GM12878 (cell line): ENCODE data around the gene TRMT13. TPM values are rescaled to one million over a fixed set of nuclear protein-coding genes. Genes with fewer than 3 reads are reported as not detected.

ENCODE experiments used
- ATAC-seq: fragments of 200-7000 bp; cut with Tn5 transposase; 3 replicates; pipeline ENCODE4 v1.9.1; 2020; ENCODE audit warnings: mild to moderate bottlenecking, moderate library complexity
- BruUV-seq: library from RNA; stranded (reverse); fragments of 400-500 nt; replicated peaks from 2 replicates; lab custom pipeline; 2021; lab: Mats Ljungman, UMichigan
- CTCF ChIA-PET: fragments of 300-600 bp; sonication (Branson Sonifier 250); formaldehyde crosslinking; extraction: SDS; loops from one replicate; lab custom pipeline; 2021; ENCODE audit warnings: inconsistent platforms; lab: Yijun Ruan, JAX
- POLR2A ChIA-PET: fragments of 350-600 bp; formaldehyde crosslinking; extraction: SDS; loops from one replicate; lab custom pipeline; 2021; ENCODE audit warnings: inconsistent platforms; lab: Charles Lee
- RAD21 ChIA-PET: fragments of 300-600 bp; sonication (Branson Sonifier 250); formaldehyde crosslinking; loops from one replicate; lab custom pipeline; 2023; ENCODE audit warnings: antibody characterized with exemption; ENCODE audit not compliant: unreplicated experiment; lab: Charles Lee
- SMC1A ChIA-PET: fragments of 300-600 bp; sonication (Branson Sonifier 250); formaldehyde crosslinking; loops from one replicate; lab custom pipeline; 2023; ENCODE audit not compliant: unreplicated experiment, uncharacterized antibody; lab: Charles Lee
- DNase-seq: peaks from one replicate; pipeline ENCODE4 v3.0.0-alpha.2; 2011; ENCODE audit warnings: low read depth, low spot score
- FAIRE-seq: peaks from 3 replicates; lab custom pipeline; 2011; peaks lifted over from hg19 to GRCh38; lab: Jason Lieb, UNC
- H2AFZ ChIP-seq: 2 replicates; pipeline ENCODE4 v1.6.0; 2011; ENCODE audit warnings: low read depth, low read length, control low read depth; ENCODE audit not compliant: control insufficient read depth
- H3K27ac ChIP-seq: 2 replicates; pipeline ENCODE4 v1.5.1; 2011; ENCODE audit warnings: control low read depth; ENCODE audit not compliant: control insufficient read depth, insufficient read depth
- H3K27me3 ChIP-seq, 2 experiments: replicated peaks in 1 of 2; 2 replicates each; pipeline versions ENCODE4 v1.6.0 to v1.6.1; 2011; ENCODE audit warnings: low read length in 1 of 2; ENCODE audit not compliant: control insufficient read depth in 2 of 2, insufficient read depth in 2 of 2
- H3K36me3 ChIP-seq, 2 experiments: 2 replicates each; pipeline ENCODE4 v1.5.1; 2011; ENCODE audit warnings: low read length in 1 of 2; ENCODE audit not compliant: control insufficient read depth in 2 of 2, insufficient read depth in 2 of 2
- H3K4me1 ChIP-seq: 2 replicates; pipeline ENCODE4 v1.6.1; 2011; ENCODE audit warnings: mild to moderate bottlenecking, low read length, moderate library complexity, mixed read lengths; ENCODE audit not compliant: control insufficient read depth, insufficient read depth
- H3K4me2 ChIP-seq: 2 replicates; pipeline ENCODE4 v1.6.0; 2011; ENCODE audit warnings: control low read depth; ENCODE audit not compliant: control insufficient read depth, insufficient read depth
- H3K4me3 ChIP-seq: fragments of 200-600 bp; sonication (generic); 2 replicates; pipeline ENCODE4 v1.5.1; 2016
- H3K79me2 ChIP-seq: 2 replicates; pipeline ENCODE4 v1.6.0; 2011; ENCODE audit warnings: low read length; ENCODE audit not compliant: control insufficient read depth, insufficient read depth
- H3K9ac ChIP-seq: 2 replicates; pipeline ENCODE4 v1.8.0; 2011; ENCODE audit warnings: low read length, control low read depth, mixed read lengths; ENCODE audit not compliant: control insufficient read depth, insufficient read depth
- H3K9me3 ChIP-seq: replicated peaks from 3 replicates; pipeline ENCODE4 v1.5.1; 2011; ENCODE audit warnings: mild to moderate bottlenecking, low read length; ENCODE audit not compliant: control insufficient read depth, insufficient read depth
- H4K20me1 ChIP-seq: 2 replicates; pipeline ENCODE4 v1.6.0; 2011; ENCODE audit not compliant: control insufficient read depth, insufficient read depth
- BHLHE40 ChIP-seq, 2 experiments: fragments of 450-650 bp in 1 of 2; IDR thresholded peaks; 2 replicates each; pipeline ENCODE4 v1.6.1; 2011 to 2017; ENCODE audit warnings: low read depth in 2 of 2, borderline replicate concordance in 1 of 2, improper control_type of control experiment in 1 of 2, low read length in 1 of 2, mild to moderate bottlenecking in 1 of 2
- EED ChIP-seq: sonication (generic); IDR thresholded peaks from 2 replicates; pipeline ENCODE4 v1.6.1; 2016; ENCODE audit warnings: antibody characterized with exemption, low read depth
- EP300 ChIP-seq, 2 experiments: fragments of 150-350 bp in 1 of 2; IDR thresholded peaks; 2 replicates each; pipeline ENCODE4 v1.6.1; 2011 to 2012; ENCODE audit warnings: low read depth in 2 of 2, low read length in 2 of 2, borderline replicate concordance in 1 of 2, improper control_type of control experiment in 1 of 2, inconsistent platforms in 1 of 2; ENCODE audit not compliant: control insufficient read depth in 1 of 2
- ESRRA ChIP-seq: IDR thresholded peaks from 2 replicates; pipeline ENCODE4 v1.6.1; 2012; ENCODE audit warnings: mild to moderate bottlenecking, low read length, improper control_type of control experiment
- HDAC6 ChIP-seq: fragments of 200-600 bp; sonication (generic); IDR thresholded peaks from one replicate; pipeline ENCODE4 v1.8.0; 2017; ENCODE audit warnings: antibody characterized with exemption; ENCODE audit not compliant: unreplicated experiment
- MTA2 ChIP-seq: fragments of 450-650 bp; IDR thresholded peaks from 2 replicates; pipeline ENCODE4 v1.6.1; 2016; ENCODE audit warnings: low read depth, mild to moderate bottlenecking, moderate library complexity
- MTA3 ChIP-seq: IDR thresholded peaks from 2 replicates; pipeline ENCODE4 v1.6.1; 2012; ENCODE audit warnings: low read length, inconsistent platforms, borderline replicate concordance
- NFYA ChIP-seq: IDR thresholded peaks from 2 replicates; pipeline ENCODE4 v1.6.1; 2011; ENCODE audit warnings: low read depth, mild to moderate bottlenecking, low read length, improper control_type of control experiment, borderline replicate concordance
- PAX8 ChIP-seq: fragments of 450-650 bp; IDR thresholded peaks from 2 replicates; pipeline ENCODE4 v1.6.1; 2017; ENCODE audit warnings: mild to moderate bottlenecking, moderate library complexity
- SRF ChIP-seq, 2 experiments: IDR thresholded peaks; 2 replicates each; pipeline ENCODE4 v1.6.1; 2011; ENCODE audit warnings: low read depth in 2 of 2, low read length in 2 of 2, mild to moderate bottlenecking in 1 of 2, moderate library complexity in 1 of 2
- ZZZ3 ChIP-seq: IDR thresholded peaks from 2 replicates; pipeline ENCODE4 v1.6.1; 2011; ENCODE audit warnings: low read depth; ENCODE audit not compliant: control insufficient read depth, insufficient read length
- WGBS: methylation state at CpG from one replicate; pipeline ENCODE4 v1.1.6; 2016; ENCODE audit warnings: low lambda C conversion rate; ENCODE audit not compliant: insufficient replicate concordance, insufficient coverage; ENCODE audit errors: missing lambda C conversion rate; 5-methylcytosine and 5-hydroxymethylcytosine counted together
- in situ Hi-C: fragments of 300-500 bp; cut with MboI; formaldehyde crosslinking; loops from 9 replicates; pipeline ENCODE4 v1.14.3; 2018; ENCODE audit warnings: mixed read lengths
- intact Hi-C: fragments of 100-400 bp; cut with micrococcal nuclease; formaldehyde crosslinking; loops from one replicate; pipeline ENCODE4 v1.14.2; 2022; ENCODE audit not compliant: unreplicated experiment
- polyA plus RNA-seq, 11 experiments: library from polyadenylated mRNA; depleted of rRNA in 4 of 11; unstranded in 6 of 11; stranded (reverse) in 5 of 11; fragments of >200 nt; fragmentation: Nextera tagmentation in 4 of 11; fragmentation: Illumina TruSeq in 1 of 11; extraction: Ambion mirVana in 4 of 11; extraction: Trizol in 1 of 11; gene quantifications; 1 replicate in 1 of 11; 2 replicates in 10 of 11; pipeline versions ENCODE4 v1.2.1 to v1.2.3, GENCODE V29; 2011 to 2016; ENCODE audit warnings: inconsistent platforms in 2 of 11, missing spikeins in 2 of 11, low read depth in 1 of 11
- total RNA-seq, 4 experiments: library from RNA; depleted of rRNA in 3 of 4; stranded (reverse); fragments of >200 nt in 3 of 4; fragmentation: Illumina TruSeq in 1 of 4; extraction: Trizol in 1 of 4; gene quantifications; 2 replicates each; pipeline versions ENCODE4 v1.2.1 to v1.2.3, GENCODE V29; 2013 to 2021
- TF ChIP-seq, protein P1 (sequence below): fragments of 450-650 bp; IDR thresholded peaks from 2 replicates; pipeline ENCODE4 v1.6.1; 2017; ENCODE audit warnings: mild to moderate bottlenecking, low read depth, inconsistent platforms; ENCODE audit not compliant: poor library complexity, severe bottlenecking
- TF ChIP-seq, protein P2 (sequence below): fragments of 150-350 bp; IDR thresholded peaks from 2 replicates; pipeline ENCODE4 v1.6.1; 2014; ENCODE audit warnings: mild to moderate bottlenecking, low read depth, low read length
- TF ChIP-seq, protein P3 (sequence below): fragments of 450-650 bp; IDR thresholded peaks from 2 replicates; pipeline ENCODE4 v1.6.1; 2014; ENCODE audit warnings: mild to moderate bottlenecking
- TF ChIP-seq, protein P4 (sequence below): fragments of 450-650 bp; formaldehyde crosslinking; IDR thresholded peaks from 2 replicates; pipeline ENCODE4 v1.5.0; 2022; ENCODE audit warnings: mild to moderate bottlenecking, missing genetic modification characterization

Gene TRMT13
- total and polyA plus RNA-seq, 10 of the 15 experiments (the other 5 are each of a cell fraction or from before 2014, with no cell fraction given): 13.7 to 26.6 (median 21.9) TPM

DNA sequence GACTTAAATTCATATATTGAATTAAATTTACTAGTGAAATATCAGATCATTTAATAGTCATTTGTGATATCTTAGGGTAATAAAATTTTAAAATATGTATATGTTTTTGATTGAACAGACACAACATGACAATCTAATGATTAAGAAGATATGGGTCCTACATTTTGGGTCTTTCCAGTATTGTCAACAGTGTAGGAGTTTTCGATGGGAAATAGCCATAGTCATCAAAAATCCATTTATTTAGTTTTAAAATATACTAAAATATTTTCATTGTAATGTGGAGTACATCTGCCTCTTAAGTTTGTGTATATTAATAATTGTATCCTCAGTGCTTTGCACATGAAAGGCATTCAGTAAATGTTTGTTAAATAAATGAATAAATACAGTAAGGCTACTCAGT, 14.0 kb downstream of the TRMT13 start:
- peaks cover 2 to 13% of the 10 kb centered on the region in 2 experiments for H3K36me3 ChIP-seq
- BruUV-seq: no TSS peak
- TF ChIP-seq, protein P1, sequence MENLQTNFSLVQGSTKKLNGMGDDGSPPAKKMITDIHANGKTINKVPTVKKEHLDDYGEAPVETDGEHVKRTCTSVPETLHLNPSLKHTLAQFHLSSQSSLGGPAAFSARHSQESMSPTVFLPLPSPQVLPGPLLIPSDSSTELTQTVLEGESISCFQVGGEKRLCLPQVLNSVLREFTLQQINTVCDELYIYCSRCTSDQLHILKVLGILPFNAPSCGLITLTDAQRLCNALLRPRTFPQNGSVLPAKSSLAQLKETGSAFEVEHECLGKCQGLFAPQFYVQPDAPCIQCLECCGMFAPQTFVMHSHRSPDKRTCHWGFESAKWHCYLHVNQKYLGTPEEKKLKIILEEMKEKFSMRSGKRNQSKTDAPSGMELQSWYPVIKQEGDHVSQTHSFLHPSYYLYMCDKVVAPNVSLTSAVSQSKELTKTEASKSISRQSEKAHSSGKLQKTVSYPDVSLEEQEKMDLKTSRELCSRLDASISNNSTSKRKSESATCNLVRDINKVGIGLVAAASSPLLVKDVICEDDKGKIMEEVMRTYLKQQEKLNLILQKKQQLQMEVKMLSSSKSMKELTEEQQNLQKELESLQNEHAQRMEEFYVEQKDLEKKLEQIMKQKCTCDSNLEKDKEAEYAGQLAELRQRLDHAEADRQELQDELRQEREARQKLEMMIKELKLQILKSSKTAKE: no peak
- TF ChIP-seq, protein P2, sequence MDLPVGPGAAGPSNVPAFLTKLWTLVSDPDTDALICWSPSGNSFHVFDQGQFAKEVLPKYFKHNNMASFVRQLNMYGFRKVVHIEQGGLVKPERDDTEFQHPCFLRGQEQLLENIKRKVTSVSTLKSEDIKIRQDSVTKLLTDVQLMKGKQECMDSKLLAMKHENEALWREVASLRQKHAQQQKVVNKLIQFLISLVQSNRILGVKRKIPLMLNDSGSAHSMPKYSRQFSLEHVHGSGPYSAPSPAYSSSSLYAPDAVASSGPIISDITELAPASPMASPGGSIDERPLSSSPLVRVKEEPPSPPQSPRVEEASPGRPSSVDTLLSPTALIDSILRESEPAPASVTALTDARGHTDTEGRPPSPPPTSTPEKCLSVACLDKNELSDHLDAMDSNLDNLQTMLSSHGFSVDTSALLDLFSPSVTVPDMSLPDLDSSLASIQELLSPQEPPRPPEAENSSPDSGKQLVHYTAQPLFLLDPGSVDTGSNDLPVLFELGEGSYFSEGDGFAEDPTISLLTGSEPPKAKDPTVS: no peak
- TF ChIP-seq EED (no peak), HDAC6 (no peak), ESRRA (no peak), EP300 (IDR thresholded peaks at IDR 0.05; ENCODE audit: borderline replicate concordance in 1 of 2, control insufficient read depth in 1 of 2, low read depth in 2 of 2, low read length in 2 of 2) (no peak), MTA3 (no peak), MTA2 (no peak), BHLHE40 (IDR thresholded peaks at IDR 0.05; ENCODE audit: borderline replicate concordance in 1 of 2, low read depth in 2 of 2, low read length in 1 of 2) (no peak), SRF (IDR thresholded peaks at IDR 0.05; ENCODE audit: low read depth in 2 of 2, low read length in 2 of 2) (no peak), PAX8 (no peak), ZZZ3 (no peak), NFYA (no peak)
- TF ChIP-seq, protein P3, sequence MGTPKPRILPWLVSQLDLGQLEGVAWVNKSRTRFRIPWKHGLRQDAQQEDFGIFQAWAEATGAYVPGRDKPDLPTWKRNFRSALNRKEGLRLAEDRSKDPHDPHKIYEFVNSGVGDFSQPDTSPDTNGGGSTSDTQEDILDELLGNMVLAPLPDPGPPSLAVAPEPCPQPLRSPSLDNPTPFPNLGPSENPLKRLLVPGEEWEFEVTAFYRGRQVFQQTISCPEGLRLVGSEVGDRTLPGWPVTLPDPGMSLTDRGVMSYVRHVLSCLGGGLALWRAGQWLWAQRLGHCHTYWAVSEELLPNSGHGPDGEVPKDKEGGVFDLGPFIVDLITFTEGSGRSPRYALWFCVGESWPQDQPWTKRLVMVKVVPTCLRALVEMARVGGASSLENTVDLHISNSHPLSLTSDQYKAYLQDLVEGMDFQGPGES: no peak
- TF ChIP-seq, protein P4, sequence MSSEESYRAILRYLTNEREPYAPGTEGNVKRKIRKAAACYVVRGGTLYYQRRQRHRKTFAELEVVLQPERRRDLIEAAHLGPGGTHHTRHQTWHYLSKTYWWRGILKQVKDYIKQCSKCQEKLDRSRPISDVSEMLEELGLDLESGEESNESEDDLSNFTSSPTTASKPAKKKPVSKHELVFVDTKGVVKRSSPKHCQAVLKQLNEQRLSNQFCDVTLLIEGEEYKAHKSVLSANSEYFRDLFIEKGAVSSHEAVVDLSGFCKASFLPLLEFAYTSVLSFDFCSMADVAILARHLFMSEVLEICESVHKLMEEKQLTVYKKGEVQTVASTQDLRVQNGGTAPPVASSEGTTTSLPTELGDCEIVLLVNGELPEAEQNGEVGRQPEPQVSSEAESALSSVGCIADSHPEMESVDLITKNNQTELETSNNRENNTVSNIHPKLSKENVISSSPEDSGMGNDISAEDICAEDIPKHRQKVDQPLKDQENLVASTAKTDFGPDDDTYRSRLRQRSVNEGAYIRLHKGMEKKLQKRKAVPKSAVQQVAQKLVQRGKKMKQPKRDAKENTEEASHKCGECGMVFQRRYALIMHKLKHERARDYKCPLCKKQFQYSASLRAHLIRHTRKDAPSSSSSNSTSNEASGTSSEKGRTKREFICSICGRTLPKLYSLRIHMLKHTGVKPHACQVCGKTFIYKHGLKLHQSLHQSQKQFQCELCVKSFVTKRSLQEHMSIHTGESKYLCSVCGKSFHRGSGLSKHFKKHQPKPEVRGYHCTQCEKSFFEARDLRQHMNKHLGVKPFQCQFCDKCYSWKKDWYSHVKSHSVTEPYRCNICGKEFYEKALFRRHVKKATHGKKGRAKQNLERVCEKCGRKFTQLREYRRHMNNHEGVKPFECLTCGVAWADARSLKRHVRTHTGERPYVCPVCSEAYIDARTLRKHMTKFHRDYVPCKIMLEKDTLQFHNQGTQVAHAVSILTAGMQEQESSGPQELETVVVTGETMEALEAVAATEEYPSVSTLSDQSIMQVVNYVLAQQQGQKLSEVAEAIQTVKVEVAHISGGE: no peak

More for the DNA sequence above, 14.0 kb downstream of the TRMT13 start:
- no peak overlapping the region for H3K4me3 ChIP-seq
- ATAC-seq (no peak), DNase-seq (no peak), FAIRE-seq (no peak)
- H4K20me1 ChIP-seq: no peaks in the 10 kb centered on the region
- H3K9me3 ChIP-seq: no peaks in the 10 kb centered on the region
- ChIA-PET POLR2A (no interaction called here), SMC1A (interaction anchor here (1.0 kb wide), 1 partner anchor 211 kb away, joined by 3 read pairs; no protein-coding TSS in a partner anchor), RAD21 (interaction anchor here (0.6 kb wide), 1 partner anchor 96 kb away, joined by 3 read pairs; no protein-coding TSS in a partner anchor), CTCF (no interaction called here)
- no peaks in the 10 kb centered on the region for H3K79me2 ChIP-seq
- H3K9ac ChIP-seq: no peak overlapping the region
- no peak overlapping the region for H2AFZ ChIP-seq
- peaks cover 3% of the 10 kb centered on the region; the same call in 1 of the 2 replicates for H3K4me1 ChIP-seq
- no peaks in the 10 kb centered on the region for H3K27me3 ChIP-seq
- no peak overlapping the region for H3K27ac ChIP-seq
- intact Hi-C loops: no loop called here
- H3K4me2 ChIP-seq: no peak overlapping the region
- in situ Hi-C loops: no loop called here
- WGBS: 95% methylated on average over 1 of the region's 1 CpG
